Natural killer cell treated with Interleukin-12 subunit alpha and Interleukin-12 subunit beta and Interleukin-15 and Interleukin-18, amount 100 ng/mL, for 72 hours (primary cell): ENCODE measurements around the gene NXPH2. TPM values are rescaled to one million over a fixed set of nuclear protein-coding genes. Genes with fewer than 3 reads are reported as not detected.
A peak's percentile ranks its signal among the peaks of the same experiment; 100 is the strongest.
"Not testable (repeated sequence)": the region's sequence is repeated elsewhere in the genome, so short reads cannot be mapped to it uniquely, and the experiment has no call there.

Source experiments
- ATAC-seq, 2 donors: fragments of 150-1000 bp; cut with Tn5 transposase in 1 of 2; sonication (Bioruptor Pico), chemical (Tn5 transposase) in 1 of 2; 2 replicates each; pipeline ENCODE4 v1.10.0; 2021
- DNase-seq: peaks from one replicate; pipeline ENCODE4 v3.0.0; 2022; ENCODE audit warnings: low spot score
- H3K27ac Mint-ChIP-seq, 2 donors: 1 replicate in 1 of 2; 2 replicates in 1 of 2; pipeline ENCODE4 v1.8.0; 2022; ENCODE audit warnings: mixed read lengths in 2 of 2, mild to moderate bottlenecking in 1 of 2, moderate library complexity in 1 of 2
- H3K27me3 Mint-ChIP-seq, 2 donors: 1 replicate in 1 of 2; 2 replicates in 1 of 2; pipeline ENCODE4 v1.8.0; 2022; ENCODE audit warnings: mixed read lengths in 2 of 2
- H3K36me3 Mint-ChIP-seq: one replicate; pipeline ENCODE4 v1.8.0; 2022; ENCODE audit warnings: mixed read lengths
- H3K4me1 Mint-ChIP-seq, 2 donors: 1 replicate in 1 of 2; 2 replicates in 1 of 2; pipeline ENCODE4 v1.8.0; 2022; ENCODE audit warnings: low read depth in 2 of 2, mixed read lengths in 2 of 2, mild to moderate bottlenecking in 1 of 2
- H3K4me3 Mint-ChIP-seq: one replicate; pipeline ENCODE4 v1.8.0; 2022; ENCODE audit warnings: mixed read lengths
- H3K9me3 Mint-ChIP-seq: 2 replicates; pipeline ENCODE4 v1.8.0; 2022; ENCODE audit warnings: mixed read lengths
- total RNA-seq, 2 donors: library from RNA; stranded (reverse); gene quantifications; one replicate each; pipeline ENCODE4 v1.2.3, GENCODE V29; 2022

NXPH2 gene
- total RNA-seq, 2 donors from 2014 or later = not detected

DNA sequence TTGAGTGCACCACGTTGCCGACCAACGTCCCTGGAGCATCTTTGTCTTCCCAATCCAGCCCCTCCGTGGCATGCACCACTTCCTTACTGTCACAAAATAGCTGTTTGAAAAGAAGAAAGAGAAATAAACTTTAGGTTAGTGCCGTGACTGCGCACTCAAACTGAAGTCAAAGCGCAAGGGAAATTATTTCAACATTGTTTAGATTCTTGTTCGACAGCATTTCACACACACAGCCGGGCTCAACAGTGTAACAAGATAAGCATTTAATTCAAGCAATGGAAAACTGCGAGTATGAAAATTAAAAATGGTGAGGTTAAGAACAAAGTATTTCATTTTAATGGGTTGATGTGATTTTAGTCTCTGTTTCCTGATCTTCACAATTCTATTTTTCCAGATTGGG is 108.6 kb downstream of the NXPH2 start:
- ATAC-seq = no peak
- Mint-ChIP-seq H3K4me3 (no peak overlapping the region), H3K4me1 (no peaks in the 10 kb centered on the region), H3K27me3 (no peaks in the 10 kb centered on the region), H3K9me3 (no peaks in the 10 kb centered on the region), H3K36me3 (no peaks in the 10 kb centered on the region), H3K27ac (no peak overlapping the region)
- DNase-seq = no peak

- H3K4me1 Mint-ChIP-seq = no peaks in the 10 kb centered on the region
- H3K9me3 Mint-ChIP-seq = no peaks in the 10 kb centered on the region
- no peaks in the 10 kb centered on the region for H3K36me3 Mint-ChIP-seq
- H3K27me3 Mint-ChIP-seq = no peaks in the 10 kb centered on the region
- H3K4me3 Mint-ChIP-seq = no peak overlapping the region
- ATAC-seq = no peak
- no peak overlapping the region for H3K27ac Mint-ChIP-seq
- no peak for DNase-seq
Observed at GRCh38 chr2:138670734-138671133, 109.5 kb downstream of the NXPH2 start.

DNA sequence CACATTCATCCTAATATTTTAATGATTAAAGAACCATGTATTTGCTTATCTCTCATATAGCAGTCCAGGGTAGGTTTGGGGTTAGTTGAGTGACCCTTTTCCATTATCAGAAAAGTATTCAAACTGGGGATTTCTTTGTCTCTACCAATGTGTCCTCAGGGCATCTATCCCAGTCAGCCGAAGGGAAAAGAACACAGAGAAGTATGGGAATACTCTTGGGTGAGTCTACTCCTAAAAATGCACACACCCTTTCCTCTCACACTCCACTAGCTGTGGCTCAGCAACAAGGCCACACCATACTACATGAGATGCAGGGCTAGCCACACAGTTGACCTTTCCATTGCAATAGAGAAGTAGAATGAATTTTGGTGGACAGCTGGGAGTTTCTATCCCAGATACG is 114.3 kb downstream of the NXPH2 start:
- ATAC-seq (no peak), DNase-seq (no peak)
- Mint-ChIP-seq H3K36me3 (no peaks in the 10 kb centered on the region), H3K27ac (no peak overlapping the region), H3K9me3 (peaks cover 4% of the 10 kb centered on the region), H3K27me3 (no peaks in the 10 kb centered on the region), H3K4me1 (no peaks in the 10 kb centered on the region), H3K4me3 (no peak overlapping the region)

DNA sequence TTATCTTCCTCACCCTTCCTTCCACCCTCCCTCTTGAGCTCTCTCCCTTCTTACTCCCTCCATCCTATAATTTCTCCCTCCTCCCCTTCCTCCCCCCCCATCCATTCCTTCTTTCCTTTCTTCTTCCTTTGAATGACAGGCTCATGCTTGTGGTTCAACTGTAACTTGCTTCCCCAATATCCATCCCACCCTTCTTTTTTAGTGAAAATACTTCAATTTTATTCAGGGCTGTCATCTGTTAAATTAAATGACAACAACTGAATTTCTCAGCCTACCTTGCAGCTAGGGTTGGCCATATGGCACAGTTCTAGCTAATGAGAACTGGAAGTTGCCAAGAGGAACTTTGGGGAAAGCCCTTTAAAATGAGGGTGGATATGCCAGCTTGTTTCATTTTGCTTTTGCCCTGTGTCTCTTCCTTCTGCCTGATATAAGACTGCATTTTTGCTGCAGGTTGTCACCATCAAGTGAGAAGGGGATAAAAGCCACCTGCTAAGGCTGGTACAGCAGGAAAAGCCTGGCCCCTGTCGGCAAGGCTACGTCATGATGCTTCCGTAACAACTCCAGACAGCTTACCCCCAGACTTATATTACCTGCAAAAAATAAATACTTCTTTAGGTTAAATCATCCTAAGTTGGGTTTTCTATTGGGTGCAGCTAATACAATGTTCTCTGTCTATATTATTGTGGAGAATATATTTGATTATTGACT is 121.8 kb downstream of the NXPH2 start:
- H3K27me3 Mint-ChIP-seq = peaks cover 0 to 7% of the 10 kb centered on the region in 2 donors
- H3K27ac Mint-ChIP-seq = no peak overlapping the region
- peaks cover 13% of the 10 kb centered on the region for H3K9me3 Mint-ChIP-seq
- H3K4me3 Mint-ChIP-seq = no peak overlapping the region
- DNase-seq (no peak), ATAC-seq (no peak)
- H3K4me1 Mint-ChIP-seq = no peaks in the 10 kb centered on the region
- H3K36me3 Mint-ChIP-seq = no peaks in the 10 kb centered on the region

- ATAC-seq = peak in 1 of 2 donors; percentile 24
- Mint-ChIP-seq H3K4me1 (no peaks in the 10 kb centered on the region), H3K27ac (no peak overlapping the region), H3K36me3 (no peaks in the 10 kb centered on the region), H3K27me3 (peaks cover 0 to 19% of the 10 kb centered on the region in 2 donors), H3K9me3 (peaks cover 9% of the 10 kb centered on the region), H3K4me3 (no peak overlapping the region)
- DNase-seq = no peak
Observed at GRCh38 chr2:138654146-138654545, 126.0 kb downstream of the NXPH2 start.

GRCh38 chr2:138652378-138652777 is 127.8 kb downstream of the NXPH2 start:
- H3K36me3 Mint-ChIP-seq = no peaks in the 10 kb centered on the region
- no peak for DNase-seq
- no peak overlapping the region for H3K4me3 Mint-ChIP-seq
- peaks cover 0 to 26% of the 10 kb centered on the region in 2 donors for H3K27me3 Mint-ChIP-seq
- no peak overlapping the region for H3K27ac Mint-ChIP-seq
- H3K9me3 Mint-ChIP-seq = peaks cover 9% of the 10 kb centered on the region
- ATAC-seq = no peak
- H3K4me1 Mint-ChIP-seq = no peaks in the 10 kb centered on the region

- Mint-ChIP-seq H3K27me3 (peaks cover 0 to 20% of the 10 kb centered on the region in 2 donors), H3K4me1 (no peaks in the 10 kb centered on the region), H3K9me3 (peaks cover 5% of the 10 kb centered on the region), H3K4me3 (no peak overlapping the region), H3K27ac (no peak overlapping the region), H3K36me3 (no peaks in the 10 kb centered on the region)
- ATAC-seq = no peak
- DNase-seq = no peak
Observed at GRCh38 chr2:138649571-138649970, 130.6 kb downstream of the NXPH2 start.

- Mint-ChIP-seq H3K4me1 (no peaks in the 10 kb centered on the region), H3K27me3 (peaks cover 0 to 20% of the 10 kb centered on the region in 2 donors), H3K4me3 (no peak overlapping the region), H3K27ac (no peak overlapping the region), H3K9me3 (no peaks in the 10 kb centered on the region), H3K36me3 (no peaks in the 10 kb centered on the region)
- DNase-seq = no peak
- ATAC-seq = no peak
Observed at GRCh38 chr2:138648606-138649005, 131.6 kb downstream of the NXPH2 start.

DNA sequence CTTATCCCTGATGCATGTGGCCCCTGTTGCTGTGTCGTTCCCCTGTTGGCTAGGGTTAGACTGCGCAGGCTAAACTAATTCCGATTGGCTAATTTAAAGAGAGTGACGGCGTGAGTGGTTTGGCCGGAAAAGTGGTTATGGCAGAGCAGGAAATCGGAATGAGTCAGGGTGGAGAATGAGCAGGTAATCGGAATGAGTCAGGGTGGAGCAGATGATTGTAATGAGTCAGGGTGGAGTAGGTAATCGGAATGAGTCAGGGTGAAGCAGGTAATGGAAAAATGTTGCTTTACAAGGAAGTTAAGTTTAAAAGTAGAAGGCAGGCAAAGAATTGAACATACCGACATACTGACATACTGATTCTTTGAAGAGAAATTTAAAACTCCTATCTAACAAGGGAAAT is 135.4 kb downstream of the NXPH2 start:
- not testable (repeated sequence) for ATAC-seq, DNase-seq, H3K4me1 Mint-ChIP-seq, H3K9me3 Mint-ChIP-seq, H3K4me3 Mint-ChIP-seq, H3K36me3 Mint-ChIP-seq, H3K27ac Mint-ChIP-seq
- H3K27me3 Mint-ChIP-seq = peaks cover 0 to 20% of the 10 kb centered on the region in 2 donors

DNA sequence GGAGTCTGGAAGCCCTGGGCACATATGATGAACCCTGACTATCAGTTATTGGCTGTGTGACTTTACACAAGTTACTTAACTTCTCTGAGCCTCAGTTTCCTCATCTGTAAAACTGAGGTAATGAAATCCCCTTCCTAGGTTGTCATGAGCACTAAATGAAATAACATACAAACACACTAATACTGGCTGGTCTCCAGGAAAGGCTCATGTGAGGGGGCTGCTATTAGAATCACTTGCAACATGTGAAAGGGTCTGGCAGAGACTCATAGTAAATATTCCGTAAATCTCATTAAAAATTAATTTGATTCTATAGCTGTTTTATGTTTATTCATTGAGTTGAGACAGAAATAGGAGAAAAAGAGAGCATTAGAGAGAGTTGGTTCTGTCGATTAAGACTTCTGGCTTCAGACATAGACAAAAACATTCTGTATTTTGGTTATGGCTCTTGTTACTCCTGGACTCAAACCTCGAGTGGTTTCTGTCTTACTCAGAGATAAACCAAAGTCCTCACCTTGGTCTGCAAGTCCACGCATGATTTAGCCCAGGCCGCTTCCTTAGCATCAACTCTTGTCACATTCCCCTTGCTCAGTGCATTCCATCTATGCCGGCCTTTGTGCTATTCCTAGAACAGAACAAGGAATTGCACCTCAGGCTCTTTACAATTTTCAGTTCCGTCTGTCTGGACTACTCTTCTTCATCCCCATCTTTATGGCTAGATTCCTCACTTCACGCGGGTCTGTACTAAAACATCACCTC is 139.1 kb downstream of the NXPH2 start:
- Mint-ChIP-seq H3K4me1 (no peaks in the 10 kb centered on the region), H3K9me3 (peaks cover 3% of the 10 kb centered on the region), H3K27ac (no peak overlapping the region), H3K27me3 (peaks cover 0 to 12% of the 10 kb centered on the region in 2 donors), H3K36me3 (no peaks in the 10 kb centered on the region), H3K4me3 (no peak overlapping the region)
- ATAC-seq (no peak), DNase-seq (no peak)

- H3K4me3 Mint-ChIP-seq = no peak overlapping the region
- peaks cover 3 to 9% of the 10 kb centered on the region in 2 donors for H3K27me3 Mint-ChIP-seq
- H3K27ac Mint-ChIP-seq = no peak overlapping the region
- H3K36me3 Mint-ChIP-seq = peaks cover 3% of the 10 kb centered on the region
- DNase-seq (no peak), ATAC-seq (no peak)
- peaks cover 3% of the 10 kb centered on the region for H3K9me3 Mint-ChIP-seq
- no peaks in the 10 kb centered on the region for H3K4me1 Mint-ChIP-seq
Observed at GRCh38 chr2:138637686-138638085, 142.5 kb downstream of the NXPH2 start.

DNA sequence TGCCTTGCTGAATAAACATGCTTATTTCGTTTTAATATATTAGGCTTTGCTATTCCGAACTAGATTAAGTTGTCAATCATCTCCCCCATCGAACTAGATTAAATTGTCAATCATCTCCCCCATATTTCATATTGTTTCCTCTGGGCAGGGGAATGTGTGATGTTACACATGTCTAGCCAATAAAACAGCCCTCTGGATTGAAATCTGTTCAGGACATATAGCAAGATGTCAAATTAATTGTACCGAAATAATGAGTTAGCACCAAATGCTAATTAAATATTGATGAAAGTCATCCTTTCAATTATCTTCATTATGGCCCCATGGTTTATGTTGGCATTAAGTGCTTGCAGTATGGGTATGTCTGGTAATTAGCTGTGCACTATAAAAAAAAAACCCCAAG is 143.1 kb downstream of the NXPH2 start:
- DNase-seq (no peak), ATAC-seq (no peak)
- Mint-ChIP-seq H3K9me3 (peaks cover 3% of the 10 kb centered on the region), H3K27ac (no peak overlapping the region), H3K4me1 (no peaks in the 10 kb centered on the region), H3K27me3 (peaks cover 3 to 7% of the 10 kb centered on the region in 2 donors), H3K36me3 (peaks cover 5% of the 10 kb centered on the region), H3K4me3 (no peak overlapping the region)

DNA sequence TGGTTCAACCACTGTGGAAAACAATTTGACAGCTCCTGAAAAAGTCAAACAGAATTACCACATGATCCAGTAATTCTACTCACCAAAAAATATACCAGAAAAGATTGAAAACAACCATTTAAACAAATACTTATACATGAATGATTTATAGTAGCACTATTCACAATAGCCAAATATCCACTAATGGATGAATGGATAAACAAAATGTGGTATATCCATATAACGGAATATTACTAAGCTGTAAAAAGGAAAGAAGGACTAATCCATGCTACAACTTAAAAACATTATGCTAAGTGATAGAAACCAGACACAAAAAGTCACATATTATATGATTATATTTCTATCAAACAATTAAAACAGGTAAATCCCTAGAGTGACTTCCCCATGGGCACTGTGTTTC is 147.1 kb downstream of the NXPH2 start:
- Mint-ChIP-seq H3K9me3 (no peaks in the 10 kb centered on the region), H3K4me3 (no peak overlapping the region), H3K4me1 (no peaks in the 10 kb centered on the region), H3K27ac (no peak overlapping the region), H3K27me3 (peaks cover 3 to 7% of the 10 kb centered on the region in 2 donors), H3K36me3 (peaks cover 5% of the 10 kb centered on the region)
- ATAC-seq (no peak), DNase-seq (no peak)

DNA sequence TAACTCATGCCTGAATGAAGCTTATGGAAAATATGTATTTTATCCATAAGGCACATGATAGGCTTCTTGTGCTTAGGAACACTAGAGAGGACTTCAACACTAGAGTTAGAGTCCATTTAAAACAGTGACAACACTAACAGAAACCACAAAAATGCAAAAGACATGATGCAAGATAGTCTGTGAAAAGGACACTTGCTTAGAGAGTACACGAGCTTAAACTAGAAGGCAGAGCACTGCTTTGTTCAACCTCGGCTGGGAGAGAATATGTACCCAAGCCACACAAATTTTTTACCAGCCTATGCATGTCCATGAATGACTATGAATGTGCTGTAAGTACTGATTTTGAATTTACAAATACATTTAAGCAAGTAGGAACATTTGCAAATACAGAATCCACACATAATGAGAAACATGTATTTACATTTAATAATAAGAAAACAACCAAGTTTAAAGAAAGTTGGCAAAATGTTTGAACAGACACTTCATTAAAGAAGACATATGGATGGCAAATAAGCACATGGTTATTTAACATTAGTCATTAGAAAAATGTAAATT is 148.0 kb downstream of the NXPH2 start:
- H3K27me3 Mint-ChIP-seq = peaks cover 5 to 13% of the 10 kb centered on the region in 2 donors
- no peaks in the 10 kb centered on the region for H3K9me3 Mint-ChIP-seq
- no peak for ATAC-seq

More for the DNA sequence above, 148.0 kb downstream of the NXPH2 start:
- Mint-ChIP-seq H3K4me3 (no peak overlapping the region), H3K36me3 (peaks cover 5% of the 10 kb centered on the region), H3K4me1 (no peaks in the 10 kb centered on the region), H3K27ac (no peak overlapping the region)
- no peak for DNase-seq
